ENCODE data around the gene FBXO21.

DNA sequence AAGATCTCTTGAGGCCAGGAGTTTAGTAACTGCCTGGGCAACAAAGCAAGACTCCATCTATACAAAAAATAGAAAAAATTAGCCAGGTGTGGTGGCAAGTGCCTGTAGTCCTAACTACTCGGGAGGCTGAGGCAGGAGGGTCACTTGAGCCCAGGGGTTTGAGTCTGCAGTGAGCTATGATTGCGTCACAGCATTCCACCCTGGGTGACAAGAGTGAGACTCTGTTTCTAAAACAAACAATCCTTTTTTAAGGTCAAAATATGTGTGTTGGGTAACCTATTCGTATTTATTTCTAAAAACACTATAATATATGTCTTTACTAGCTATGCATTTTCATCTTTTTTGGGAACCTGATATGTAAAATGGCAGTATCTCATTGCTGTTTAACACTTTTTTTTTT, 7.4 kb downstream of the FBXO21 start:
- TF ChIP-seq, protein P1, sequence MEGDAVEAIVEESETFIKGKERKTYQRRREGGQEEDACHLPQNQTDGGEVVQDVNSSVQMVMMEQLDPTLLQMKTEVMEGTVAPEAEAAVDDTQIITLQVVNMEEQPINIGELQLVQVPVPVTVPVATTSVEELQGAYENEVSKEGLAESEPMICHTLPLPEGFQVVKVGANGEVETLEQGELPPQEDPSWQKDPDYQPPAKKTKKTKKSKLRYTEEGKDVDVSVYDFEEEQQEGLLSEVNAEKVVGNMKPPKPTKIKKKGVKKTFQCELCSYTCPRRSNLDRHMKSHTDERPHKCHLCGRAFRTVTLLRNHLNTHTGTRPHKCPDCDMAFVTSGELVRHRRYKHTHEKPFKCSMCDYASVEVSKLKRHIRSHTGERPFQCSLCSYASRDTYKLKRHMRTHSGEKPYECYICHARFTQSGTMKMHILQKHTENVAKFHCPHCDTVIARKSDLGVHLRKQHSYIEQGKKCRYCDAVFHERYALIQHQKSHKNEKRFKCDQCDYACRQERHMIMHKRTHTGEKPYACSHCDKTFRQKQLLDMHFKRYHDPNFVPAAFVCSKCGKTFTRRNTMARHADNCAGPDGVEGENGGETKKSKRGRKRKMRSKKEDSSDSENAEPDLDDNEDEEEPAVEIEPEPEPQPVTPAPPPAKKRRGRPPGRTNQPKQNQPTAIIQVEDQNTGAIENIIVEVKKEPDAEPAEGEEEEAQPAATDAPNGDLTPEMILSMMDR (IDR thresholded peaks at IDR 0.05) = no peak
- no peak for TF ChIP-seq ZFX (IDR thresholded peaks at IDR 0.05; ENCODE audit: borderline replicate concordance)

Data from 22Rv1 (cell line).